DMS53 treated with DMSO at 0.1 percent for 48 hours (cell line): ENCODE results near the gene FOXO1.
A peak's percentile ranks its signal among the peaks of the same experiment; 100 is the strongest.

Experiments used
- DNase-seq: peaks from one replicate; lab custom pipeline; 2025; ENCODE audit not compliant: unreplicated experiment; lab: John Stamatoyannopoulos, UW

Gene FOXO1

DNA sequence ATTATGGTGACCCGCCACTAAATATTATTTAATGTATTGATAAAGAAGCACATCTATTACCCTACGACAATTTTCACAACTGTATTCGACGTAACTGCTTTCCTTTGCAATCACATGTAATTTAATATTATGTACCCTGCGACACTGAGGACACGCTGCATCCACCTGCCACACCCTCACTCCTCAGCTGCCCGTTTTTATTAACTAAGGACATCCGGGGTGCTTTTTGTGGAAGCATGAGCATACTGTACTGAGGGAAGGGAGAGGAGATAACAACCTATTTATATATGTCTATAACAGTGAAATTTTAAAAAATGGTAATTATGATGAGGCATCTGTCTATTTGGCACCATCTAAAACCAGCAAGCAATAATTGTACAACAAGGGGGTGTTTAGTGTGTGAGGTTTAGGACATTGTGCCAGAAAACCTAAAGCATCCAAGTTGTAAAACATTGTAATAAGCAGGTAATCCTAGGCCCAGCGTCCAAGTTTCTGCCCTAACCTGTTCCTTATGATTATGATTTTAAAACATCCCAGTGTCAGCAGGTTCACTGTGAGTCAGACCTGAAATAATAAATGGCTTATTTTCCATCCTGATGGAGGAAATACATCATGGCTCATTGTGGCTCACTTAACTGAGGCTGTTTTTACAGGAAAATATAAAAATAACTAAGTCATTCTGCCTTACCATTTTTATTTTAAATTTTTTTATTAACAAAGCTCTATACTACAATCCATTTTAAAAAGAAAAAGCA, 56.3 kb downstream of the FOXO1 start:
- DNase-seq, result no peak

DNA sequence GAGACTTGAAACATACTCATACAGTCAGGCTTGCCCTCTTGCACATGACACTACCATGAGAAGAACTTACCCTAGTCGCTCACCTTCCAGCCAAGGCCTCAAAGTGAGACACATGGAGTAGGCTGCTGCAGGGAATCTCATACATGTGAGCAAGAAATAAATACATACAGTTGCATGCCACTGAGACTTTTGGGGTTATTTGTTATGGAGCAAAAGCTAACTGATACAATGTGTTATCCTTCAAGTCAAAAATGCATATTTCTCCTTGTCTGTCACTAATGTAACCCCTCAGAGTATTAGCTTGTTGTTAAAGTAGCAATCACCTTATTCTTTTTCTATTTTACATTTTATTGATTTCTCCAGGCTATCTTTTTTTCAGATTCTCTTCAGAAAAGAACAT, 58.1 kb downstream of the FOXO1 start:
- DNase-seq, result no peak

DNA sequence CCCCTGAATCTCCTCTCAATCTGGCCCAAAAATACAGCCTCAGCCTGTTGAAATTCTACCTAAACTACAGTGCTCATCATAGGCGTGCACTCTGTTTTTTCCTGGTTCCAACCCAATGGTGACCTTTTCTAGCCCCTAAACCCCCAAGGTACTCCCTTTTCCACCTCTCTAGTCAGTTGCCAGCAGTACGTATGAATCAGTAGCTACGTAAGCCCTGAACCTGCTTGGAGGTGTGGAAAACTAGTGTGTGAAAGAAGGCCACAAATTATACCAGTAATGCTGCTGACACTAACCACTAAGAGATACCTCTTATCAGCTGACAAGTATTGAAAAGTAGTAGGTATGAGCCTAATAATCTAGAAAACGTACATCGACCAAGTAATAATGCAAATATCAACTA, 60.9 kb downstream of the FOXO1 start:
- no peak for DNase-seq

DNA sequence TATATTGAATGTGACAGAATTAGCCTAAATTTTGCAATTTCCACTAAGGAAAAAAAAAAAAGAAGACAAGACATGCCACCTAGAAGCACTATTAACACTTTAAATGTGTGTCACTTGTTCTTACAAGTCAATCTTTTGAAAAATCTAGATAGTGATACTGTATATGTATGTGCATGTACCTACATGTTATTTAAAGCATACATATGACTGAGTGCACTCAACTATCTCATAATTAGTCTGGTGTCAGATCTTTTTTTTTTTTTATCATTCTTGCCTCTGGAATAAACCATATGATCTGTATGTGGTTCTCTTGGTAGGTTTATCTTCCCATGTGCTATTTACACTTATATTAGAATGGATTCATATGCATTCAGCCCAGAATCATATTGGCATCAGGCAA, 62.3 kb downstream of the FOXO1 start:
- no peak for DNase-seq

DNA sequence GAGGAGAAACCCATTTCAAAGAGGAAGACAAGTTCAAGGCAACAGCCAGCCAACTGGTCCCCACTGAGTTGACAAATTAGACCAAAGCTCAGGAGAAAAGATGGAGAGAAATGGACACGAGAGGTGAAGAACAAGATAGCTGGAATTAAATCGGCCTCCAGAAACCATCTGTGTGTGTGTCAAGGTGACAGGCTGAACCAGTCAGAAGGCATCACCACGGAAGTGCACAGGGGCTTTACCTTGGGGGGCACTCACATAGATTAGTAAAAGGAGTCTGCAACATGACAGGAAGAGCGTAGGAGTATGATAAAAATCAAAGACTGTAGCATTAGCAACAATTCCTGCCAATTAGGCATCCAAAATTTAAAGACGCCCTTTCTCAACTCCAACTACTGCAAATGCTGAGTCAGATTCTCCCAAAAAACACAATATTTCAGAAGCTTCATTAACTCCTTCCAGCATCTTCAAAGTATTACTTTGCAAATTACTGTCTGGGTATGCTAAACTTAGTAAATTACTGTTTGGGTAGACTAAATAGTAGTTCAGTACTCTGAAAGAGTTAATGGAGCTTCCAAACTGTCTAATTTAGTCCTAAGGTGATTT, 66.2 kb downstream of the FOXO1 start:
- DNase-seq, result no peak

DNA sequence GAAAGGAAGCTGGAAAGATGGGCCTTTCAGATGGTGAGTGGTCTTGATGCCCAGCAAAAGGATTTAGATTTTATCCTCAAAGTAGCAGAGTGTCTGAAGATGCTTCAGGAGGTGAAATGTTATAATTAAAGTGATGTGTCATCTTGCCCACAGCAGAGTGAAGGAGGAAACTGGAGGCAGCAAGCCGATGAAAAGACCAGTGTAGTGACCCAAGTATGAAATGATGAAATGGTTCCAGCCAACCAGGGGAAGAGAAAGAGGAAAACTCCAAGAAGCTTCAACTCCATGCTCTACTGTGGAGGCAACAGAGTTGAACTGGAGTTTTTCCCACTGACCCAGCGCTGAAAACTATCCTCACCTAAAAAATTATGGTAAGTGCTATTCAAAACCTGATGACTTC, 66.7 kb downstream of the FOXO1 start:
- no peak for DNase-seq

DNA sequence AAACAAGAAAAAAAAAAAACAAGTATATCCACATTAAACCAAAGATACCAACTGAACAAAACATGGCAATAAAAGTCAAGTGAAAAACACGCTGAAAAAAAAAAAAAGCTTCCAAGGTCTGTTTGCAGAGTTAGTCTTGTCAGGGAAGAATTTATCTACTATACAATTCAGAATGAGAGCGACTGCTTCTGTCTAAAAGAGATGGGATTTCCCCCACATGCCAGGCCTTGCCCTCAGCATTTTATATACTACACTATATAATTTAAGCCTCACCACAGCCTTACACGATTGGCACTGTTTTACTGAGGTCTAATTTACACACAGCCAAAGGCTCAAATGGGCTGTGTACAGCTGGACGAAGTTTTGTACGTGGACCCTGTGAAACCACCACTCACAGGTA, 67.3 kb downstream of the FOXO1 start:
- DNase-seq, result no peak

DNA sequence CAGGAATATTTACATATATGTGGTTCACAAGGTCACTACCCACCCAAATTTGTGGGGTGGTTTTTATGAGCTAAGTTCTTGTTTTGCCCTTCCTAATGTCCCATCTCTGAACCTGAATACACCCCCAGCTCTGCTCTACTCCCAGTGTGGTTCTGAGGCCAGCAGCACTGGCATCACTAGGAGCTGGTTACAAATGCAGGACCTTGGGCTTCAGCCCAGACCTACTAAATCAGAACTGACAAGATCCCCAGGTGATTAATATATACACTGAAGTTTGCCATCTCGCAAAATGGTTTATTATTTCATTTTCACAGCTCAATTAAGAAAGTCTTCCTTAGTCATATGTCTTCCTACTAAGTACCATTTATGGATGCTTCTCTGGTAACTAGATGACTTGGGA, 67.9 kb downstream of the FOXO1 start:
- no peak for DNase-seq

DNA sequence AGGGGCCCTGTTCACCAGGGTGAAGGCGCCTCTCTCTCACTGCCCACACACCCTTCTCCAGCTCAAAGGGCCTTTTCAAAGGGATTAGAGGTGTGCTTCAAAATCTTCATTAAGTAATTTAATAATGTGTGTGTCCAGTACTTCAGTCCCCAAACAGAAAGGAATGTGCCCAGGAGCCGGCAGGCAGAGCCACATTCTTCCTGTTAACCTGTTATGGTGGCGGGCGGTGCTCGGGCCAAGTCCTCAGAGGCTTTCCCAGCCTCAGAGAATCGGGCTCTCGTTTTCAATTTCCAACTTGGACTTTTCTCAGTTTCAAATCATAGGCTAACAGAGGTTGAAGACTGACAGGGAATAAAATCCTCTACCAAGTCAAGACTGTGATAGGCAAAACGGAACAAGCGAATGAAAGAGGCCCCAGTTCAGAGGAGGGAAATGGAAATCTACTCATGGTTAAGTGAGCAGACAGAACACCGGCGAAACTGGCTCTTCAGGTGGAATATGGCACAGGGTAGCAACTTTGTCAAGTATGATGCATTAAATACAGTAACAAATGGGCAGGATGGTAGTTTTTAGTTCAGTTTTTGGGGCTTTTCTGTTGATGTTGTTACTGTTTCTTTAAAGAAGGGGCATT, 68.6 kb downstream of the FOXO1 start:
- DNase-seq, result no peak

DNA sequence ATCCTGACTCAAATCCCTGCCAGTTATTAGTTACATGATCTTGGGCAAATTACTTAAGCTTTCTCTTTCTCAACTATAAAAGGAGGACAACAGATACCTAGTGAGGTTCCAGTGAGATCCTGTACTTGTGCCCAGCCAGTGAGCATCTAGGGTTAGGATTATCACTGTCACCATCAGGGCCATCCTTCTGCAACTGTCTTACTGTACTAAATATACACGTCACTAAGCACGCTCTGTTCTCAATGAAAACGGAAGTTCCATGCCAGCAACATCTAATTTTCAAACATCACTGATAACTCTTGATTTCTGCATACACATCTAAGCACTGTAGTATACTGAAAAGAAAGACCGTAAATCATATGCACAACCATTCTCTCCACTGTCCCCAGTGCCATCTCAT, 70.0 kb downstream of the FOXO1 start:
- no peak for DNase-seq

DNA sequence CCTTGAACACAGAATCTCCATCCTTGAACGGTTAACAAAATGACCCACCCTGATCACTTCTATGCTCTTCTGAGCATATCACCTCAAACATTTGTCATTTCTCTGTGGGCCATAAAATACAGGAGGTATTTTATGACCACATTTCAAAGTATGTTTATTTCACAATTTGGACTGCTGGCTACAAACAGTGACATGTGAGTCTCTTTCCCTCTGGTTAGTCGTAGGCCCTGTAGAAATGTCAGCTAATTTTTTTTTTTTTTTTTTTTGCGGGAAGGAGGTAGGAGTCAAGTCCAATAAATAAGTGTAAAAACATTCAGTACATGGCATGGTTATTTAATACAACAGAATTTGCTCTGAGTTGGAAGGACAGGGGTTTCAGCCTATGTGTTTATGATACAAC, 70.7 kb downstream of the FOXO1 start:
- DNase-seq, result no peak

DNA sequence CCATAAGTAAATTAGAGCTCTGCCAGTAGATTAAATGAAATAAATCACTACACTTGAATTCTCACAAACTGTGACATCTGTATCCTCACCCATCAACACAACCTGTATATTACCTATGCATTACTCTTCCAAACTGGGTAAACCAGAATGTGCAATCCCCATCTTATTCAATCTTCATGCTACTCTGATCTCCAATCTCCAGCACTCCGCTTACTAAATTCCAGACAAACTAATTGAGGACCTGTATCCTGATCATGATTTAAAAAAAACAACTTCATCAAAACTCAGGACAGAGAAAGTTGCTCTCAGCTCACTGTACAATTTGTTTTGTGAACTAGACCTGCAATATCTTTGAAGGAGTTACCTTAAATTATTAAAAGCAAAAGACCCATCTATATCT, 74.4 kb downstream of the FOXO1 start:
- DNase-seq, result no peak

DNA sequence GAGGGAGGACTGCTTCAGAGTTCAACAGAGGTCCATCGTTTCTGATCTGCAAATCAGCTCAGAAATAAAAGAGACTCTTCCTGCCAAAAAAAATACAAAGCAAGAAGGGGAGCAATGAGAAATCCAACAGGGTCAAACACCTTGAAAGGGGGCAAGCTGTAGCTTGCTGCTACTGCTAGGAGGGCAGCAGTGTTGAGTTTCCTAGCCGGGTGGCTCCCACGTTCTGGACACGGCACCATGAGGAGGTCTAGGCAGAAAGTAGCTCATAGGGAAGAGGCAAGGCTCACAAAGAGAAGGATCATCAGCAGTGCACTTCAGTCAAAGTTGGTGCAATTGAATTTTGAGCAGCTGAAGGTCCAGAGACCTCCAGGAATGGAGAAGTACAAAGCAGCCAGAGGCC, 75.3 kb downstream of the FOXO1 start:
- no peak for DNase-seq

DNA sequence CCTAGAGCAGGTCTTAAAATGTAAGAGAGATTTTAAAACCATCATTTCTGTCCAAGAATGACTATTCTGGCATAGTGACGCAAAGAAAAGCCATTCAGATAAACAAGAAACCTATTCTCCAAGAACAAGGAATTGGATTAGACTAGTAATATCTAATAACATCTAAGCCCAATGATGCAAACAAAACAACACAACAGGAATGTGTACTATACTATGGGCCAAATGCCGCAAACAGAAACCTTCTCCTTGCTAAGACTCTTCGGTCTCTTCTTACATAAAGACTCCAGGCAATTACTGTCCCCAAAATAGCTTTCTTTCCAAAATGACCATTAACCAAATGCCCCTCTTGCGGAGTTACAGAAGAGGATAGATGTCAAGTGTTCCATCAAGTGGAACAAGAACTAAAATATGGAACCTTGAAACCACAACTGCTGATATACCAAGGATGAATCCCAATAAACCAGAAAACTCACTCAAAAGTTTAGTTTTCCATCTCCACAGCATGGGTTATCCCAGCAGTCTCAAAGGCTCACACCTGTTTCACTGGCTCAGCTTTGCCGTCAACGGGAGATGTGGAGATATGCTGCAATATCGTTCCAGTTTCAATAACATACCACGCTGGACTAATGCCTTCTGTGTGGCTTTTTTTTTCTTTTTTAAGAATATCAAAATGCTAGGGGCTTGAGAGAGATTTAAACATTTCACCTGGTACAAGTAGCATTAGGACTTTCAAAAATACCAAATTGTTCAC, 76.2 kb downstream of the FOXO1 start:
- DNase-seq, result no peak

DNA sequence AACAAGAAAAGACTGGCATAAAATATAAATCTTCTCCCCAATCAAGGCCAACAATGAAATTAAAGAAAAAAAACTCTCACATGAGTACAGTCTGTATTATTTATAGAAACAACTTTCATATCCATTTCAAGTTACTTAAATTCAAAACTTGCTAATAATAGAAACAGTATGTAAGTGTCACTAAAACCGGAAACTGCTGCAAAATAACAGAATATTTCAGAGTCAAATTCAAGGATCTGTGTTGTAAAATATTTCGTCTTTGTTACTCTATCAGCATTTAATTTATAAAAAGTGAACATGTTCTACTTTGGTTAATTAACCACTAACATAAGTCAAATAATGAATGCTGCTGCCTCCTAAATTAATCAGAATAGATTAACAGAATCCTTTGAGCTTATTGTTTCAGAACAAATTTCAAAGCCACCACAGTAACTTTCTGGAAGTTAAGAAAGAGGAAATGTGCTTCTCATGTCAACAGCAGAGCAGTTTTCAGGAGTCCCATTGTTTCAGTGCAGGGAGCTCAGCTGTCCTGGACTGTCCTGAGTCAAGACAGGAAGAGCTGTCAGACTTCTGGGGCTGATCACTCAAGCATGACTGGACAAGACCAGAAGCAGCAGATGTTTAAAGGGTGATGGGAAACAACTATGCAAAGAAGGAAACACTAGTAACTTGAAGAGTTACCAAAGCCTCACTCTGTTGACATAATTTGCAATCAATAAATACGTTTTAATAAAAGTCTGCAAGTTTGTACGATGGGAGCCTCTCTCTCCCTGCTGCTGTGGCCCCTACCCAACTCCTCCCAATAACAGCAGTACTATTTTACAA, 76.9 kb downstream of the FOXO1 start:
- DNase-seq, result peak; percentile 10

DNA sequence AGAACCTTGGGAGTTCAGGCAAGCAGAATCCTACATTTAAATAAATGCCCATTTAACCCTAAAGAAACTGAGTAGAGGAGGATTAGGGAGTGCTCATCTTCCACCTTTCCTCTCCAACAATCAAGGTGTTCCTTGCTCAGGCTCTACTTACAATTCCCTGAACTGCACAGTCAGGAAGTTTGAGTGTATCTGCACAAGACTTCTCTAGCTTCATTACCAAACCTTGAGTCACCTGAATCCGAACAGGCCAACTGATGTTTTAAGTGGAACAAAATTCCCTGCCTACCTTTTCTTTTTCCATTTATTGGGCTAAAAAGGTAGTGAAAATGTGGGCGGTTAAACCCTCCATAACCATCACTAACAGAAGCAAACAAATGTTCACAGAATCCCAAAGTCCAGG, 78.3 kb downstream of the FOXO1 start:
- DNase-seq, result no peak

DNA sequence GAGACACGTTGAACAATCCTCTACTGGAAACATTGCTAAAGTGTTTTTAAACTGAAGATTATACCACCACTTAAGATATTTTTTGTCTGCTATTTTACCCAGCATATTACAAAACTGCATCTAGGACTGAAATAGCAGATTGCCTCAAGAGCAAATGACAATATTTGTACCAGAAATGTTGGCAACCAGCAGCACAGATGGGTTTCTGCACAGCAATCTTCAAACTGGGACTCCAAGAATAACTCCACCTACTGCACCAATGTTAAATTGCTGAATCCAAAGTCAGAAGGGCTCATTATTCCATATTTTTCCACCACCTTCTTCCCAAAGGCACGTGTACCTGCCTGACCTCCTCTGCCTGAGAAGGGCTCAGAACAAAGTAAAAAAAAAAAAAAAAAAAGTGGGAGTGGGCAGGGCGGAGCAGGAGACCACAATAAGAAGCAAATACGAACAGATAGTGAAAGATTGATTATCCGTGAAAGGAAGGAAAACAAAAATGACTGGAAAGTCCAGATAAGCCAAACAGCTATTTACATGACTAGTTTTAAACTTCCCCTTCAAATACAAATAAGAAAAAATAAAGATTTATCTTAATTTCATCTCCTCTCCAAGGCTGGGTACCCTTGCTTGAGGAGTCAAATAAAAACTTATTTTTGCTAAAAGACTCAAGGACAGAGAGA, 79.4 kb downstream of the FOXO1 start:
- no peak for DNase-seq

DNA sequence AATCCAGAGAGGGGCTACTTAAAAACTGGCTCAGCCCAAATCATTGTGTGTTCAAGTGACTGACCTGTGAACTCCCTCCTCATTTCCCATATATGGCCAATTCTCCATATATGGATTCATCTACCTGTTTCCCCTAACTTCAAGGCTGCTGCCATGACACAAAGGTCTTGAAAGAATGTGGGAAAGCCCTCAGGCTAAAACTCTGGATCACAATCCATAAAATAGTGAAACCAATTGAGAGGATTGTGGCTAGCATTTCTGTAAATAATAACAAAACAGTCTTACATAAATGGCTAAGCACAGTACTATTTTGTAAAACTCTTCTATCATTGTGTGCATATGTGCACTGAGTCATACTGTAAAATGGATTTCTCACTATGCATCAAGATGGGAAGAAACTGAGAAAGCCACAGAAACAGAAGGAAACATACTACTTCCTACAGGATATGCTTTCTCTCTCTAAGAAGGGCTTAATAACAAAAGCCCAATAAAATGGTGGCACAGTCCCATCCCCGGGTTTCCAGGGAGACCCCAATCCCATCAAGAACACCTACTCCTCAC, 80.5 kb downstream of the FOXO1 start:
- no peak for DNase-seq

DNA sequence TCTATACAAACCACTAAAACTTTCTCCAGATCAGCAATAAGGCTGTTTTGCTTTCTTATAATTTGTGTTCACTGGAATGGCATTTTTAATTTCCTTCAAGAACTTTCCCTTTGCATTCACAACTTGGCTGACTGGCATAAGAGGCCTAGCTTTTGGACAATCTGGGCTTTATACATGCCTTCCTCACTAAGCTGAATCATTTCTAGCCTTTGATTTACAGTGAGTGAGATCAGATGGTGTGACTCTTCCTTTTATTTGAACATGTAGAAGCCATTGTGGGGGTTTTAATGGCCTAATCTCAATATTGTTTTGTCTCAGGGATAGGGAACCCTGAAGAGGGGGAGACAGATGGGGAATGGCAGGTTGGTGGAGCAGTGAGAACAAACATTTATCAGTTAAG, 82.7 kb downstream of the FOXO1 start:
- DNase-seq, result no peak

DNA sequence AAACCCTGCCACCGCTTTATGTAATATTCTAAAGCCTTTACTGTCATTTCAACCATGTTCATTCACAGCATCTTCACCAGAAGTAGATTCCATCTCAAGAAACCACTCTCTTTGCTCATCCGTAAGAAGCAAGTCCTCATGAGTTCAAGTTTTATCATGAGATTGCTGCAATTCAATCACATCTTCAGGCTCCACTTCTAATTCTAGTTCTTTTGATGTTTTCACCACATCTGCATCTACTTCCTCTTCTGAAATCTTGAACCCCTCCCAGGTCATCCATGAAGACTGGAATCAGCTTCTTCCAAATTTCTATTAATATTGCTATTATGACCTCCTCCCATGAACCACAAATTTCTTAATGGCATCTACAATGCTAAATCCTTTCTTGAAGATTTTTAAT, 83.9 kb downstream of the FOXO1 start:
- DNase-seq, result no peak
